Loucy (cell line): ENCODE data around the gene C20orf173.

Experiments used
- EZH2phosphoT487 ChIP-seq: fragments of 200-600 bp; IDR thresholded peaks from 2 replicates; pipeline ENCODE4 v1.6.1; 2018; ENCODE audit warnings: antibody characterized with exemption, mild to moderate bottlenecking, moderate library complexity, borderline replicate concordance
- TF ChIP-seq, protein P1 (sequence below): fragments of 200-600 bp; sonication (generic); conservative IDR thresholded peaks from 2 replicates; pipeline ENCODE4 v1.5.1; 2014; ENCODE audit warnings: mild to moderate bottlenecking, antibody characterized with exemption, low read length

GRCh38 chr20:35503841-35504561 lies 25.5 kb downstream of the C20orf173 start:
- TF ChIP-seq, protein P1, sequence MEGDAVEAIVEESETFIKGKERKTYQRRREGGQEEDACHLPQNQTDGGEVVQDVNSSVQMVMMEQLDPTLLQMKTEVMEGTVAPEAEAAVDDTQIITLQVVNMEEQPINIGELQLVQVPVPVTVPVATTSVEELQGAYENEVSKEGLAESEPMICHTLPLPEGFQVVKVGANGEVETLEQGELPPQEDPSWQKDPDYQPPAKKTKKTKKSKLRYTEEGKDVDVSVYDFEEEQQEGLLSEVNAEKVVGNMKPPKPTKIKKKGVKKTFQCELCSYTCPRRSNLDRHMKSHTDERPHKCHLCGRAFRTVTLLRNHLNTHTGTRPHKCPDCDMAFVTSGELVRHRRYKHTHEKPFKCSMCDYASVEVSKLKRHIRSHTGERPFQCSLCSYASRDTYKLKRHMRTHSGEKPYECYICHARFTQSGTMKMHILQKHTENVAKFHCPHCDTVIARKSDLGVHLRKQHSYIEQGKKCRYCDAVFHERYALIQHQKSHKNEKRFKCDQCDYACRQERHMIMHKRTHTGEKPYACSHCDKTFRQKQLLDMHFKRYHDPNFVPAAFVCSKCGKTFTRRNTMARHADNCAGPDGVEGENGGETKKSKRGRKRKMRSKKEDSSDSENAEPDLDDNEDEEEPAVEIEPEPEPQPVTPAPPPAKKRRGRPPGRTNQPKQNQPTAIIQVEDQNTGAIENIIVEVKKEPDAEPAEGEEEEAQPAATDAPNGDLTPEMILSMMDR = no peak
- no peak for TF ChIP-seq EZH2phosphoT487
